Activated CD4-positive, CD25-positive, alpha-beta regulatory T cell treated with anti-CD3 and anti-CD28 coated beads, Interleukin-2, amount 50 U/mL, for 24 hours (primary cell): ENCODE measurements around the gene FBXO42.
"Not testable (repeated sequence)": the region's sequence is repeated elsewhere in the genome, so short reads cannot be mapped to it uniquely, and the experiment has no call there.

ENCODE experiments used
- ATAC-seq, 2 donors: fragments of 150-1000 bp; cut with Tn5 transposase; one replicate each; pipeline ENCODE4 v1.10.0; 2021; ENCODE audit warnings: mild to moderate bottlenecking in 1 of 2, moderate library complexity in 1 of 2

The FBXO42 gene

DNA sequence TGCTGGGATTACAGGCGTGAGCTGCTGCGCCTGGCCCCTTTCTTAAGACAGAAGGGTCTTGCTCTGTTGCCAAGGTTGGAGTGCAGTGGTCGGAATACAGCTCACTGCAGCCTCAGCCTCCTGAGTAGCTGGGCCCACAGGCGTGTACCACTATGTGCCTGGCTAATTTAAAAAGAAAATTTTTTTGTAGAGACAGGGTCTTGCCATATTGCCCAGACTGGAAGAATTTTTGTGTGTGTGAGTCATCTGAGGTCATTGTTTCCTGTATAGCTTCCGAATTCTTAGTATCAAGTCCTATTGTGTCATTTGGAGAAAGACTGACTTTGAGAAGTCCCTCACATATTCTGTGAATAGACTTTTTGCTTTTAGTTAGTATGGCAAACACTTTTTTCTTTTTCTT lies 19.4 kb upstream of the FBXO42 start:
- peak in 1 of 2 donors; percentile 11 for ATAC-seq

DNA sequence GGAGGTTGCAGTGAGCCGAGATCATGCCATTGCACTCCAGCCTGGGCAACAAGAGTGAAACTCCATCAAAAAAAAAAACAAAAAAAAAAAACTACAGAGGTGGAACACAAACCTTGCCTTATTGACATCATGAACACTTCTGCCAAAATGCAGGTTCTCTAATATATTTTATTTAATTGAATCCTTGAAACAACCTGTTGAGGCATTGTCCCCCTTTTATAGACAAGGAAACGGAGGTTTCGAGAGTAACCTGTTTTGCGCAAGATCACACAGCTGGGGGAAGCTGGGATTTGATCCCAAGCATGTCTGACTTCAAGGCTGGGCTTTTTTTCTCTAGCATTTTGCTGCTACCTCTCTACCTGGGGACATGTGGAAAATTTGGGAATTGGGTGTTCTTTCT lies 17.5 kb upstream of the FBXO42 start:
- ATAC-seq: no peak

DNA sequence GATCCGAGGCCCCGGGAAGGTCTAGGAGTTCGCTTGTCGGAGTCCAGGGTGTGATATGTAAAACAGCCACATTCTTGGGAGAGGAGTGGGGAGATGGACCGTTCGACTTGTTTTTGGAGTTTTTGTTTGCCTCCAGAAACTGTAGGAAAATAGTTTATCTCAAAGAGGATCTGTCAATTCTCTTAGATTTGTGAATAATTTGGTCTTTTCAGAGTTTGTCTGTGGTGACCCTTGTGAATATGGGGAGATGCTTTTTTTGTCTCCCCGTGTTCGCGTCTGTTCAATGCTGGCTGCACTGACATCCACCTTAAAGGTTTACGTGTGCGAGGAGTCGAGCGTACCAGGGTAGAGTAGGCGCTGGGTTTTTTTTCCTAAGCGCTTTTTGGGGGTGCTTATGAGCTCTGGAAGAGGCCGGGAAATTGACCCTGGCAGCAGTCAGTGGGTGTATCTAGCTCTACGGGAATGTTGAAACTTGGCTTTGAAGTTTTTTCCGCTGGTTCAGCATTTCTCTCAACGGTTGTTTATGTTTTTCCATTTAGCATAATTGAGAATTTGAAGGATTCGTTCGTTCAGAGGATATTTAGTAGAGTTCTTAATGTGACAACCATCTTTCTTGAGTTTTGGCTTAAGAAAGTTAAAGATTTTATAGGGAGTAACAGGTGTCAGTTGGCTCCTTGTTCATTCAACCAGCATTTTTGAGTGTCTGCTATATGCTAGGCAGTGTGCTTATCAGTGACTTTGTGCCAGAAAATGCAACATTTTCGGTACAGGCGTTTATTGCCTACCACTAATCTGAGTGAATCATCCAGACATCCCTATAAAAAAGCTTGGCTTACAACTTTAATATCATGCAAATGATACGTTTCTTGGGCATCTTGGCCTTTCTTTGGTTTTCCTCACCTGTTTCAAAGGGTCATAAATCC lies 15.9 kb upstream of the FBXO42 start:
- no peak for ATAC-seq

DNA sequence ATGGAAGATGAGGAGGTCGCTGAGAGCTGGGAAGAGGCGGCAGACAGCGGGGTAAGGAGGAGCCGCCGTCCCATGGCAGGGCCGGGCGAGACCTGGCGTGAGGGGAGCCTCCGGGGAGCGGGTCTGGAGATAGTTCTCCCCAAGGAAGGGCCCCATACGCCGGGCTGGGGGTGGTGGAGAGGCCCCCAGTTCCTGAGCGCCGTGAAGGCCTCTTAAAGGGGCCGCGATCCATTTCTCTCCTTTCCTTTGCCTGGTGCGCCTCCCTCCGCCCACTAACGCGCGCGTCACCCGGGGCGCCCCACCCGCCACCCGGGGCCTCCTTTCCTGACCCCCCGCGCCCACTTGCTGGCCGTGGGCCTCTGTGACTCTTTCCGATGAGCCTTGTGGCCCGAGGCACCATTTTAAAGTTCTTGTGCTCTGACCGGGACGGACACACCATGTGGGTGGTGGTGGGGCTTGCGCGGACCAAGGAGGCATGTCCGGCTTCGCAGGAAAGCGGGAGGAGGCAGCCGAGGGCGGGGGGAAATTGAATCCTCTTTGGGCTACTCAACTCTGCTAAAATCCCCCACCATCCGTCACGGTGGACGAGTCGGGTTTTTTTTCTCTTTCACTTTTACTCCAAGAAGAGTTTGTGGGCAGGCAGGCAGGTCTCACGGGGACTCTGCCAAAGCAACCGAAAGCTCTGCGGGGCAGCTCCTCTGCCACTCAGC lies 15.1 kb upstream of the FBXO42 start:
- peak; percentile 66 to 73 for ATAC-seq

DNA sequence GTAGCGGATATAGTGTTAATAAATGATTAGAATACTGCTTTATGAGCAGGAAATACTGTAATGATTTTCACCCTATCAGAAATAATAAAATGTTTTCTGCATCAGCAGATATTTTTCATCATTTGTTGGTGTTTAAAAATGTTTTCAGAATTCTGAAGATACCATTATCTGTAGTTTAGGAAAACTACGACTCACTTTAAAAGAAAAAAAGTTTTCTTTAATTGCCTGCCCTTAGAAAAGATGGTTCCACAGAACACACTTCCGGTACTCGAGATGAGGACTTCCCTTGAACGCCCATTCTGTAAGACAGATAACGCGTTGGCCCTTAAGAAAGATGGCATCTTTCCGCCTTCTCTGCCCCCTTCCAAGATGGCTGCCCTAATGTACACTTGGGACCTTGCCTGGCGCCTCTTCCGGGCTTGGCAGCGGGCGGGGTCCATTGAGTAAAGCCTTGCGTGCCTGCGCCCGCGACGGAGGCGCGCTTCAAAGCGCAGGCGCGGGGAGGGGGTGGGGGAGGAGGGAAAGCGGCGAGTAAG lies 14.5 kb upstream of the FBXO42 start, which contains the start of gene SZRD1:
Gene SZRD1 (plus strand): TSS at position 521 of the 536 bp plus-strand sequence. CDS start 16 bp downstream, outside the sequence.
- ATAC-seq: peak; percentile 87 to 88

DNA sequence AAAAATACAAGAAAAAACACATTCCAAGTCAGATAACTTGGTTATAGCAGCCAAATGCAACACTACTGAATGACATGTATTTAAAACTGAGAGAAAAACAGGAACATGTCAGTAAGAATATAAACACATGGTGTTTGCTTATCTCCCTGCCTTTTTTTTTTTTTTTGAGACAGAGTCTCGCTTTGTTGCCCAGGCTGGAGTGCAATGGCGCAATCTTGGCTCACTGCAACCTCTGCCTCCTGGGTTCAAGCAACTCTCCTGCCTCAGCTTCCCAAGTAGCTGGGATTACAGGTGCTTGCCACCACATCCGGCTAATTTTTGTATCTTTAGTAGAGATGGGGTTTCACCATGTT lies 12.8 kb upstream of the FBXO42 start:
- not testable (repeated sequence) for ATAC-seq

DNA sequence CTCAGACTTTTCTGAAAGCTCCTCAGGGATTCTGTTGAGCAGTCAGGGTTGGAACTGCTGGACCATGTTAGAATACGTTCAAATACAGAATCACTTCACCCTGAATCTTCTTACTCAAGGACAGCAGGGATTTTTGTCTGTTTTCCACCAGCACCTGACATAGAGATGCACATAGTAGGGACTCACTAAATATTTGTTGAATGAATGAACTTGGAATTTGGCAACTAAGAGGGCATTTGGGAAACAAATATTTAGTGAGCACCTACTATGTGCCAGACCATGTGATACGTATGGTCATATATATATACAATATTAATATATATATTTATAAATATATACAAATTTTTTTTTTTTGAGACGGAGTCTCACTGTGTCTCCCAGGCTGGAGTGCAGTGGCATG lies 4.6 kb upstream of the FBXO42 start:
- no peak for ATAC-seq

DNA sequence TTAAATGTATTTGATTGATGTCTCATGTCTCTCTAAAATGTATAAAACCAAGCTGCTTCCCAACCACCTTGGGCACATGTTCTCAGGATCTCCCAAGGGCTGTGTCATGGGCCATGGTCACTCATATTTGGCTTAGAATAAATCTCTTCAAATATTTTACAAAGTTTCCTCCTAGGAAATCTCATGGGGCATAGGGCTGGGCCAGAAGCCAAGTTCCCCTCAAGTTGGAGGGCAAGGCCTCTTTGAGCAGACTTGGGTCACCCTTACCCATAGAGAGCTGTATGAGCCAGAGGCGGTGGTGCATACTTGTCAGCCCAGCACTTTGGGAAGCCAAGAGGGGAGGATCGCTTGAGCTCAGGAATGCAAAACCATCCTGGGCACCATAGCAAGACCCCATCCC lies 2.3 kb upstream of the FBXO42 start:
- no peak for ATAC-seq

DNA sequence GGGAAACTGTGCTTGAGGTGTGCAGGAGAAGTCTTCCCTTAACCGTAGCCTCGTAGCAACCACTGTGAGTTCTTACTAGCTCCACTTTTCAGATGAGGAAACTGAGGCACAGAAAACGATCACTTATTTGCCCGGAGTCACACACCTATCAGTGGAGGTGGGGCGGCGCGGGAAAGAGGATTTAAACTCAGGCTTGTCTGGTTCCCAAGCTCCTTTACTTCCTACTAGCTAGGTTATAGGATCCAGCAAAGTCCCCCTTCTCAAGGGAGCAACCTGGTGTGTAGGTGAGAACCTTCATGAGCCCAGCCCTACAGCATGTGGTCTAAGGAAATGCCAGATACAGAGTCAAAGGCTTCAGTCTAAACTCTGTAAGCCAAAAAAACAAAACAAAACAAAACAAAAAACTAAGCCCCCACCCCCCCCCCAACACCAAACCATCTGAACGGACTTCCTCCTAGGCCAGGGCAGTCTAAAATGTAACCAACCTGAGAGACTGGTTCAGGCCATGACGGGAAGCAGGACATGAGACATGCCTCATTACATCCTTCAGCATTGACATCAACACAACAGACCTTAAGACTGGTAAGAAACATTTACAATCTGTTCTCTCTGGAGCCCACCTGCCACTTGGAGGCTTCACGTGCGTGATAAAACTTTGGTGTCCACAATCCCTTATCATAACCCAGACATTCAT lies 709 bp upstream of the FBXO42 start:
- no peak for ATAC-seq

DNA sequence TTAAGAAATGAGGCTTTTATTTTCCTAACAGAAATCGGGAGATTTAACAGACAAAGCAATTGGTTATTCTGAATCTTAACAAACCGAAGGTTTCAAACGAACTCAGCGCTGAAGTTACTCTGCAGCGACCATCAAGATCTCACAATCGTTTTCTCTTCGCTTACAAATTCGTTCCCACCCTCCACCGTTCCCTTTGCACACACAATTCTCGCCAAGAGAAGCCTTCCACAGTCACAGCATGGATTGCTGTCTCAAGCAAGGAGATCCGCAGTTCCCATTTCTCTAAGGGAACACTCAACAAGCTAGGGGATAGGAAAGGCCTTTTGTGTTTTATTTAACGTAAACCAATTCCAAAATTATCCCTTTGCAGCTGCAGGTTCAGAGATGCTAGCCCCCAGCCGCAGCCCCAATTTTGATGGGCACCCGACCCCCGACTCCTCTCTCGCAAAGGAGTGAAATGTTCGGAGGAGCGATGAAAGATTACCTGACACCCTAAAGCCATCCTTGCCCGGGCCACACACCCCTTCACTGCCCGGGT lies 755 bp downstream of the FBXO42 start:
- ATAC-seq: no peak

DNA sequence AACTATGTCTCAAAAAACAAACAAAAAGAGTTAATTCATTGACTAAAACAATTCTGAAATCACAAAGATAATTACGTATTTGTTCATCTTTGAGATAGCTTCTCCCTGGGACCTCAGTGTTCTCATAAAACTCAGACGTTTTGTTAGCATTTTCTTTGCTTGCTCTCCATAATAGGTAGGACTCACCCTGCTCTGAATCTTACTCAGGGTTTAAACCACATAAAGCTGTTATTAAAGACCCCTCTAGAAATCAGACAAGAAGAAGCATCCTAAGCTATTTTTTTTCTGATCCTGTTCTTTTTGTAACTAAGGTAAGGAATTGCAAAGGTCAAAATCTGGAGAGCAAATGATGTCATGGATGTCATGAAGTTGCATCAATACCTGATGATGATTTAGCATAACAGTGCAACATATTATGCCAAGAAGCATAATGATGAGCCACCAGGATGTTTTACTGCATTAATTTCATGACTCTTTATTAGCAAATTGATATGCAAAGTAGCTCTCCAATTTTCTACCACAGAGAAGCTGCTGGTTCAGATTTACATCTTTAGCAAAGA lies 2.4 kb downstream of the FBXO42 start:
- ATAC-seq: no peak

DNA sequence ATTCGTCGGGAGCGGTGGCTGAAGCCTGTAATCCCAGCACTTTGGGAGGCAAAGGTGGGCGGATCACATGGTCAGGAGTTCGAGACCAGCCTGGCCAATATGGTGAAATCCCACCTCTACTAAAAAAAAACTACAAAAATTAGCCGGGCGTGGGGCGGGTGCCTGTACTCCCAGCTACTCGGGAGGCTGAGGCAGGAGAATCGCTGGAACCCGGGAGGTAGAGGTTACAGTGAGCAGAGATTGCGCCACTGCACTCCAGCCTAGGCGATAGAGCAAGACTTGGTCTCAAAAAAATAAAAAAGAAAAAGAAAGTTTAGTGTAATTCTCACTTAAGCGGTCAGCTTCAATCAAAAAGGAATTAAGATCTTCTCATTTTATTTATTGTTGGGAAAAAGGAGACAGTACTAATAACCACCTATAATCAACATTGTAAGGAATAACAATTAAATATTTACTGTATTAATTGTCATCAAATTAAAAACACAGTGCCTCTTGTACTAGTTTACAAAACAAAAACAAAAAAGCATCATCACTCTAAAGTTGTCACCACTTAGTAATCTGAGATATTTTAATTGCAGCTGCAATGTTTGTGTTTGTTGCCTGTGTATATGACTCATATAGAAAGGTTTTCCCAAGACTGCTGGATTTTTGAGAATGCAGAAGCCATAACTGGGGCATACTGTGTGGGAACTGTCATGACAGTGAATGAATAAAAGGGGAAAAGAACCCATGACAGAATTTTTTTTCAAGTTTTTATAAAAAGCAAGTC lies 3.7 kb downstream of the FBXO42 start:
- ATAC-seq: no peak

DNA sequence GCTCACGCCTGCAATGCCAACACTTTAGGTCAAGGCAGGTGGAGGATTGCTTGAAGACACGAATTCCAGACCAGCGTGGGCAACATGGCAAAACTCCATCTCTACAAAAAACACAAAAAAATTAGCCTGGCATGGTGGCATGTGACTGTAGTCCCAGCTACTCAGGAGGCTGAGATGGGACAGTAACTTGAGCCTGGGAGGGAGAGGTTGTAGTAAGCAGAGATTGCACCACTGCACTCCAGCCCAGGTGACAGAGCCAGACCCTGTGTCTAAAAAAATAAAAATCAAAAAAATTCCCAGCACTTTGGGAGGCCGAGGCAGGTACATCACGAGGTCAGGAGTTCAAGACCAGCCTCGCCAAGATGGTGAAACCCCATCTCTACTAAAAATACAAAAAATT lies 9.0 kb downstream of the FBXO42 start:
- not testable (repeated sequence) for ATAC-seq

DNA sequence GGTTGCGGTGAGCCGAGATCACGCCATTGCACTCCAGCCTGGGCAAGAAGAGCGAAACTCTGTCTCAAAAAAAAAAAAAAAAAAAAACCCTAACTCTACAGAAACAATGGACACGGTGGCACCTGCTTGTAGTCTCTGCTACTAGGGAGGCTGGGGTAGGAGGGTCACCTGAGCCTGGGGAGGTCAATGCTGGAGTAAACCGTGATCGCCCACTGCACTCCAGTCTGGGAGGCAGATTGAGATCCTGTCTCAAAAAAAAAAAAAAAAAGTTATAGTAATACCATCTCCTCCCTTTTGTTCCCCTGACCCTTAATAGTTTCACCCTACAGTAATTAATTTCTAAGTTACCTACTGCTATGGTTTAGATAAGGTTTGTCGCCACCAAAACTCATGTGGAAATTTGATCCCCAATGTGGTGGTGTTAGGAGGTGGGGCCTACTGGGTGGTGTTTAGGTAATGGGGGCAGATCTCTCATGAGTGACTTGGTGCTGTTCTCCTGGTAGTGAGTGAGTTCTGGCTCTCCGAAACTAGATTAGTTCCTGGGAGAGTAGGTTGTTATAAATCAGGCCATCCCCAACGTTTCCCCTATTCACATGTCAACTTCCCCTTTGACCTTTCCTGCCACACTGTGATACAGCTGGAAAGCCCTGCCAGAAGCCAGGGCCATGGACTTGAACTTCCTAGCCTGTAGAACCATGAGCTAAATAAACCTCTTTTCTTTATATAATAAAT lies 9.8 kb downstream of the FBXO42 start:
- no peak for ATAC-seq

DNA sequence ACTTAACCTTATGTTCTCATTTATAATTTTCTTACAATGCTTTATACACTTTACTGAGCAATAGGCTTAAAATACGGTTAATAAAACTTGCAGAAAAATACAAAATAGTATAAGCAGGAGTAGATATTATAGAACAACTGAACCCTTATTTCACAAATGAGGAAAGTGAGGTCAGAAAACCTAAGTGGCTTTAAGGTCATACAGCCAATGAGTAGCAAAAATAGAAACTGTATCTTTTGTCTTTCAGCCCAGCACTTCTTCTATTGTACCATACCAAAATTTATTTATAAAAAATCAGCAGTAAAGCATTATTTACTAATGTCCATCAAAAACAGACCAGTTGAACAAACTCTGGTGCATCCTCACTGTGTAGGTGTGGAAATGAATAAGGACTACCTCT lies 11.6 kb downstream of the FBXO42 start:
- no peak for ATAC-seq

DNA sequence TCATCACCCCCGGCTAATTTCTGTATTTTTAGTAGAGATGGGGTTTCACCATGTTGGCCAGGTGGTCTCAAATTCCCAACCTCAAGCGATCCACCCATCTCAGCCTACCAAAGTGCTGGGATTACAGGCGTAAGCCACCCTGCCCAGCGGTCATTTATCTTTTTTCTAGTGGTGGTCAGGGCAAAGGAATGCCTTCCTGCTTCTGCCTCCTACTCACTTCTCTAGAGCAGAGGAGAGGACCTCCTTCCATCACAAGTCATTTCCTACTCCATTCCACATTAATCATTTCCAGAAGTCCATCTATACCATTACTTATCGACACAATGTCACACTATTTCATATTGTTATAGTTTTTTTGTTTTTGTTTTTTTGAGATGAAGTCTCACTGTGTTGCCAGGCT lies 13.3 kb downstream of the FBXO42 start:
- ATAC-seq: no peak

DNA sequence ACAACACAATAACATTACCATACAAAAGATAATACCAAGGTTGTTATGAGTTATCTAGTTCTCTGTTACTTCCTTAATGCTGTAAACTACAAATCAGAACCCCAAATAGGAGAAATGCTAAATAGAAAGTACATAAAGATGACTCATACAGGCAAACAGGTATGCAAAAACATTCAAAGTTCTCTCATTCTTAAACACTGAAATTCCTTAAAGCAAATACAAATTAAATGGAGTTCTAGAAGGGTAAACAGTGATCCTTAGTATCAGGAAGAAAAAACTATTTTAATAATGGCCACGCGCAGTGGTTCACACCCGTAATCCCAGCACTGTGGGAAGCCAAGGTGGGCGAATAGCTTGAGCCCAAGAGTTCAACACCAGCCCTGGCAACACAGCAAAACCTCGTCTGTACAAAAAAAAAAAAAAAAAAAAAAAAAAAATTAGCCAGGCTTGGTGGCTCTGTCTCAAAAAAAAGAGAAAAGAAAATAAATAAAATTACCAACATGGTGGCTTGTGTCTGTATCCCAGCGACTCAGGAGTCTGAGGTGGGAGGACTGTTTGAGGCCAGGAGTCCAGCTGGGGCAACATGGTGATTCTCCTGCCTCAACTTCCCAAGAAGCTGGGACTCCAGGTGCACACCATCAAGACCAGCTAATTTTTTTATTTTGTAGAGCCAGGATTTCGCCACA lies 17.5 kb downstream of the FBXO42 start:
- no peak for ATAC-seq

DNA sequence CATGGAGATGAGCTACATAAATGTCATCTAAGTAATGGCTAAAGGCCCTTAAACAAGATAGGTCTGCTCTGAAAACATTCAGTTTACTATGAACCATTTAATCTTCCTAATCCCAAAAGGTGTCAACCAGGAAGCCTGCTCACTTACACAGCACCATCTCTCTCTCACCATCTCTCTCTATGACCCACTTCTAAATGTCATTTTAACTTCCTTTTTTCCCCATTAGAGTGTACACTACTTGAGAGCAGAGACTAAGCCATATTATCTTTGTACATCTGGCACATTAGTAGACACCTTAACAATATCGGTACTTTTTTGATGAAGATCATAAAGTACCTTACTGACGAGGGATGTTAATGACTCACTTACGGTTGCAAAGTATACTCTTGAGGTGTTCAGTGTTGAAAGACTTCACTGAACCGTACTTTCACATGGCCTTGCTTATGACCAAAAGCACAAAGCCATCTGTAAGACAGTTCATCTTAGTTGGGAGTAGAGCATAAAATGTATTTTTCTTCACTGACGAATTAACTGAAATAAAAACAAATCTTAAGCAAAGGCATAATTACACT lies 25.4 kb downstream of the FBXO42 start:
- peak; percentile 71 to 90 for ATAC-seq

DNA sequence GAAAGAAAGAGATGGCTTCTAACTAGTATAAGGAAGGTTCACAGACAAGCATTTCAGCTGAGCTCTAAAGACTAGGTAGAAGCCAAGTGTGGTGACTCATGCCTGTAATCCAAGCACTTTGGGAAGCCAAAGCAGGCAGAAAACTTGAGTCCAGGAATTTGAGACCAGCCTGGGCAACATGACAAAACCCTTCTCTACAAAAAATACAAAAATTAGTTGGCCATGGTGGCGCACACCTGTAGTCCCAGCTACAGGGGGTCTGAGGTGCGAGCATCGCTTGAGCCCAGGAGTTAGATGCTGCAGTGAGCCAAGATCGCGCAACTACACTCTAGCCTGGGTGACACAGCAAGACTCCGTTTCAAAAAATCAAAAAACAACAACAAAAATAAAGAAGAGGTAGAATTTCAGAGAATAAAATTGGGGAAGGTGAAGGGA lies 27.8 kb downstream of the FBXO42 start:
- no peak for ATAC-seq
